ENCODE data around the gene PPP1R2. TPM values are rescaled to one million over a fixed set of nuclear protein-coding genes. Genes with fewer than 3 reads are reported as not detected.
"Not testable (repeated sequence)": the region's sequence is repeated elsewhere in the genome, so short reads cannot be mapped to it uniquely, and the experiment has no call there.

The PPP1R2 gene
- total and polyA plus RNA-seq, 2 of the 13 experiments (the other 11 are each of a cell fraction or from before 2014, with no cell fraction given) = 36.5 to 86.5 TPM

DNA sequence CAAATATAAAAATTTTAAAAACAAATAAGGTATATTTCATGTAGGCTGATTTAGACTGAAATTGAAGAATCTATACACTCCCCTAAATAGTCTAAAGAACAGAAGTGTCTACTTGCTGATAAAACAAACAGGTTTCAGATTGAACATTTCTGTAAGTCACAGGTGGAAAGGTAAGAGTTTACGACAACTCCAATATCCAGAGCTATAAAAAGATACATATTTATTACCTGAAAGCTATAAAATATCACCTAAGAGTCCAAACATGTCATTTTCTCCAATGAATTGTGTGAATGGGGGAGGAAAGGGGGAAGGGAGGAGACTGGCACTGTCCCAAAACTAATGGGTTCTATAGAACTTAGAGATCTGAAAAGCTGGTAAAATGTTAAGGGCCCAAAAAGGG lies 26.1 kb downstream of the PPP1R2 start:
- H3K4me3 ChIP-seq (replicated peaks in 1 of 3; ENCODE audit: insufficient read depth in 1 of 3, low read depth in 2 of 3, low read length in 3 of 3) = no peak overlapping the region
- FAIRE-seq (no peak), DNase-seq (ENCODE audit: low spot score) (no peak), ATAC-seq (no peak)
- TF ChIP-seq ZNF704 (CRISPR knock-in tag; IDR thresholded peaks at IDR 0.05; ENCODE audit: borderline replicate concordance) (no peak), MTA1 (CRISPR knock-in tag; IDR thresholded peaks at IDR 0.05; ENCODE audit: borderline replicate concordance) (no peak), NFATC3 (CRISPR knock-in tag; IDR thresholded peaks at IDR 0.05) (no peak), CENPX (CRISPR knock-in tag; IDR thresholded peaks at IDR 0.05) (no peak), ZEB1 (IDR thresholded peaks at IDR 0.05; ENCODE audit: insufficient replicate concordance, low read depth) (no peak), HMGA1 (CRISPR knock-in tag; conservative IDR thresholded peaks at IDR 0.05) (no peak), ZNF337 (CRISPR knock-in tag; IDR thresholded peaks at IDR 0.05; ENCODE audit: borderline replicate concordance, low read depth) (no peak), CHD2 (IDR thresholded peaks at IDR 0.05; ENCODE audit: low read depth, low read length) (no peak)
- TF ChIP-seq, protein P1, sequence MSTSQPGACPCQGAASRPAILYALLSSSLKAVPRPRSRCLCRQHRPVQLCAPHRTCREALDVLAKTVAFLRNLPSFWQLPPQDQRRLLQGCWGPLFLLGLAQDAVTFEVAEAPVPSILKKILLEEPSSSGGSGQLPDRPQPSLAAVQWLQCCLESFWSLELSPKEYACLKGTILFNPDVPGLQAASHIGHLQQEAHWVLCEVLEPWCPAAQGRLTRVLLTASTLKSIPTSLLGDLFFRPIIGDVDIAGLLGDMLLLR (CRISPR knock-in tag; IDR thresholded peaks at IDR 0.05) = no peak
- H4K20me1 ChIP-seq (ENCODE audit: insufficient read depth, low read length) = no peaks in the 10 kb centered on the region
- CTCF ChIA-PET (ENCODE audit: low intra/inter-chr PET ratio, low total read pairs) = no interaction called here
- no peak overlapping the region for H2AFZ ChIP-seq (ENCODE audit: low read length)
- H3K27me3 ChIP-seq (ENCODE audit: control insufficient read depth in 1 of 2, insufficient read depth in 2 of 2, low read length in 2 of 2) = no peaks in the 10 kb centered on the region
- WGBS (ENCODE audit: low lambda C conversion rate) = 100% methylated on average over 1 of the region's 1 CpG
- no TSS peak for BruUV-seq (replicated peaks)
- in situ Hi-C loops (cut with HindIII; ENCODE audit: extremely low pct_ligation_motif_present, low pct_unique_long_range_greater_than_20kb) (no loop called here), intact Hi-C loops (cut with micrococcal nuclease; ENCODE audit: unreplicated experiment) (no loop called here)
- no peak overlapping the region for H3K9ac ChIP-seq (ENCODE audit: insufficient read depth, low read depth, low read length)
- POLR2A ChIA-PET = no interaction called here
- no peak overlapping the region for H3K27ac ChIP-seq (ENCODE audit: extremely low read length, insufficient read depth, low read length)
- H3K4me2 ChIP-seq (ENCODE audit: low read depth, low read length) = no peak overlapping the region
- peaks cover 3 to 23% of the 10 kb centered on the region in 2 experiments; a peak in 4 of 5 replicates for H3K36me3 ChIP-seq (replicated peaks in 1 of 2; ENCODE audit: control insufficient read depth in 1 of 2, insufficient read depth in 2 of 2, low read length in 2 of 2)
- no peaks in the 10 kb centered on the region for H3K9me3 ChIP-seq (ENCODE audit: low read length)
- no peaks in the 10 kb centered on the region for H3K4me1 ChIP-seq (ENCODE audit: insufficient read depth, low read length)
- no peaks in the 10 kb centered on the region for H3K79me2 ChIP-seq (ENCODE audit: insufficient read depth, low read length)

GRCh38 chr3:195514610-195515235 lies 28.4 kb downstream of the PPP1R2 start:
- H3K4me3 ChIP-seq (replicated peaks in 1 of 3; ENCODE audit: insufficient read depth in 1 of 3, low read depth in 2 of 3, low read length in 3 of 3); H2AFZ ChIP-seq (ENCODE audit: low read length); FAIRE-seq; H3K9me3 ChIP-seq (ENCODE audit: low read length); H3K9ac ChIP-seq (ENCODE audit: insufficient read depth, low read depth, low read length); H3K4me2 ChIP-seq (ENCODE audit: low read depth, low read length); POLR2A ChIA-PET; intact Hi-C loops (cut with micrococcal nuclease; ENCODE audit: unreplicated experiment); H3K27ac ChIP-seq (ENCODE audit: extremely low read length, insufficient read depth, low read length); ATAC-seq; in situ Hi-C loops (cut with HindIII; ENCODE audit: extremely low pct_ligation_motif_present, low pct_unique_long_range_greater_than_20kb); DNase-seq (ENCODE audit: low spot score); CTCF ChIA-PET (ENCODE audit: low intra/inter-chr PET ratio, low total read pairs); H3K4me1 ChIP-seq (ENCODE audit: insufficient read depth, low read length); BruUV-seq (replicated peaks); H3K27me3 ChIP-seq (ENCODE audit: control insufficient read depth in 1 of 2, insufficient read depth in 2 of 2, low read length in 2 of 2); H3K79me2 ChIP-seq (ENCODE audit: insufficient read depth, low read length); H4K20me1 ChIP-seq (ENCODE audit: insufficient read depth, low read length): not testable (repeated sequence)
- WGBS (ENCODE audit: low lambda C conversion rate) = 89% methylated on average over 1 of the region's 1 CpG
- H3K36me3 ChIP-seq (replicated peaks in 1 of 2; ENCODE audit: control insufficient read depth in 1 of 2, insufficient read depth in 2 of 2, low read length in 2 of 2) = peaks cover 3 to 21% of the 10 kb centered on the region in 2 experiments; a peak in 4 of 5 replicates
